ENCODE results near the gene PNPLA2.

DNA sequence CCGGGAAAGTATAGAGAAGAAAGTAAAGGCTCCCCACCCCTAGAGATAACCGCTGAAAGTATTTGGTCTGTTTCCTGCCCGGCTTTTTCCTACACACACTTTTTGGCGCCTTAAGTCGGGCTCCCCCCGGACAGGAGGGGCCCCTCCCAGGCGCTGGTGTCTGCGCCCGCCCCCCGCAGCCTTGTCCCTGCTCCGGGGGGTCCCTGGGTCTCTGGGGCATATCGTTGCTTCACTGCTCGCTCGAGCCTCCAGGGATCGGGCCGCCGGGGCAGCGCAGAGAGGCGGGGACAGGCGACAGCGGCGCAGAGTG, 8.1 kb downstream of the PNPLA2 start:
- TF ChIP-seq, protein P1, sequence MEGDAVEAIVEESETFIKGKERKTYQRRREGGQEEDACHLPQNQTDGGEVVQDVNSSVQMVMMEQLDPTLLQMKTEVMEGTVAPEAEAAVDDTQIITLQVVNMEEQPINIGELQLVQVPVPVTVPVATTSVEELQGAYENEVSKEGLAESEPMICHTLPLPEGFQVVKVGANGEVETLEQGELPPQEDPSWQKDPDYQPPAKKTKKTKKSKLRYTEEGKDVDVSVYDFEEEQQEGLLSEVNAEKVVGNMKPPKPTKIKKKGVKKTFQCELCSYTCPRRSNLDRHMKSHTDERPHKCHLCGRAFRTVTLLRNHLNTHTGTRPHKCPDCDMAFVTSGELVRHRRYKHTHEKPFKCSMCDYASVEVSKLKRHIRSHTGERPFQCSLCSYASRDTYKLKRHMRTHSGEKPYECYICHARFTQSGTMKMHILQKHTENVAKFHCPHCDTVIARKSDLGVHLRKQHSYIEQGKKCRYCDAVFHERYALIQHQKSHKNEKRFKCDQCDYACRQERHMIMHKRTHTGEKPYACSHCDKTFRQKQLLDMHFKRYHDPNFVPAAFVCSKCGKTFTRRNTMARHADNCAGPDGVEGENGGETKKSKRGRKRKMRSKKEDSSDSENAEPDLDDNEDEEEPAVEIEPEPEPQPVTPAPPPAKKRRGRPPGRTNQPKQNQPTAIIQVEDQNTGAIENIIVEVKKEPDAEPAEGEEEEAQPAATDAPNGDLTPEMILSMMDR (IDR thresholded peaks at IDR 0.05 in 4 of 5, conservative IDR thresholded peaks at IDR 0.05 in 1 of 5): no peak
- TF ChIP-seq POLR2A (IDR thresholded peaks at IDR 0.05): no peak

Measured in gastrocnemius medialis (tissue), 4 donors.